ENCODE results near the gene MAP2.
A peak's percentile ranks its signal among the peaks of the same experiment; 100 is the strongest.

Gene MAP2

DNA sequence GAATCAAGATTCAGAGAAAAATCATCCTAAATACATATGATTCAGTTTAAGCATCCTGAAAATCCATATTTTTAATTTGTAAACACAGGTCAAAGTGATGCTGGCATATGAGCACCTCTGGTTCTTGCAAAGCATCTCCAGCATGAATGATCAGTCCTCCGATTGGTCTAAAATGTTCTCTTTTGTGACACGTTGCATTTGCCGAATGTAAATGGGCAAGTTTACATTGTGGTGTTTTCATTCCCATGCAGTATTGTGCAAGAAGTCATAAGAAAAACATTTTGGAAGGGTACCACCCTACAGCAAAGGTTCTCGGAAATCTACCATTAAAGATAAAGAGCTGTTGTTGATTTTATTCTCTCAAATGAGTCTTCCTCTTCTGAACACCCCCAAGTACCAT is 239.8 kb downstream of the MAP2 start:
- no peak for ATAC-seq

DNA sequence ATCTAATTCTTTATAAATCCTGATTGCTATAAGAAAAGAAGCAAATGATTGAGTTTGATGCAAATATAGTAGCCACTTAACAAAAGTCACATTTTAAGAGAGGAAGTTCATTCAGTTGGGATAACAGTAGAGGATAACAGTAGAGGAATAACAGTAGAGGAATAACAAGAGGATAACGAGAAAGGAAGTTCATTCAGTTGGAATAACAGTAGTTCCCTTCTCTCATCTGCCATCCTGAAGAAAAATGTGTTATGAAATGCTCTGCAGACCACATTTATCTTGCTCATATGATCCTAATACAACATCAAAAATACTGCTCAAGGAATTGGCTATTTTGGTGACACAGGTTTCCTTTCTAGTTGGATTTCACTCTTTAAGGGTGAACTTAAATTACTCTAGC is 242.4 kb downstream of the MAP2 start:
- ATAC-seq: no peak

DNA sequence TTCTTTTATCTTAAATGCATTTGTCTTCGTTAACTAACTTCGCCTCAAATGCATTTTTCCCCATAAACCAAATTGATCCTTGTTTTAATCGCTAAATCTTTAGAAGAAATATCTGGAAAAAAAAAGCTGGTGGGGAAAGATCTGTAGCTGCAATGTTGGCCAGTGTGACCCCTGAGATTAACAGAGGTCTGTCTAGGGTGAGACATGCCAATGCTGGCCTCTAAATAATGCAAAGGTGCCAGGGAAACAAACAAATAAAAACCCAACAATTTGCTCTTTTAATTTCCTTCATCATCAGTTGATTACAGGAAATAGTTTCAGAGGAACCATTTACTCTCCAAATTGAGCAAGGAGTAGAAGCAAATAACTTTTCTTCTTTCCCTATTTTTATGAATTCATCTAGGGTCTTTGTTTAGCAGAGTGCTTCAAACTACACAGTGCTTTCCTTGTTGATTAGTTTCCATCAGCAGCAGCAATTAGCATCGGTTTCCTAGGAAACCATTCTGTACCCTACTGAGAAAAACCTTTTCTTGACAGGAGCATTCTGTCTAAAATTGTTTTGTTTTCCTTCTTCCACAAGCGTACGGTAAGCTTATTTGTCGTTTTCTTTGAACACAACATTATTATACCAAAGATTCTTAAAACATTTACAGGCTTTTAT is 247.3 kb downstream of the MAP2 start:
- ATAC-seq: no peak

DNA sequence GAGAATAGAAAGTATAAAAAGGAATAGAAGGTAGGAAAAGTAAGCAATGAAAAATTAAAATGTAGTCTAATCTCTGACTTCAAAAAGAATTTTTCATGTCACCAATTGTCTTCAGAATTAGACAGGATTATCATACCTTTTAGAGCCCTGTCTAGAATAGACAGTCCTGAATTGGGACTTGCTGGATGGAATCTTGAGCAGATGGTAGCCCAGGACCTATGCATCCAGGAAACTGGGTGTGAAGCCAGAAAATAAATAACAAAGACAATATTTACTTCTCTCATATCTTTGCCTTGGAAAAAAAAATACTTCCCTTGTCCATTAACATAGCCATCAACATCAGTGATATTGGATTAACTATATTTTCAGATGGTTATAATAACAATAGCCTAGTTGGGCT is 250.0 kb downstream of the MAP2 start:
- ATAC-seq: no peak

DNA sequence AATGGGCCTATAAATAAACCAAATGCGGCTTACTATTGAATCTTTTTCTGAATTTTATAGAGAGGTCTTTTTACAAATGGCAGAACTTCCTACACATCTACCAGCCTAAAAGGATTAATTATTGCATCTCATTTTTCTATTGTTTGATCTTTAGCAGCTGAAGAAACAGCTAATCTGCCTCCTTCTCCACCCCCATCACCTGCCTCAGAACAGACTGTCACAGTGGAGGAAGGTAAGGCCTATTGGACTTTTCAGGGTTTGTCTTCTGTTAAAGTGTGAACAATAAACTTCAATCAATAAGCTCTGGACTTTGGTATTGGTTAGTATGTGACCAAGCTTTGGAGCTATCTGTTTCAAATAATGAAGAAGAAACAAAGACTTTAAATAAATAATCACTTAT is 256.7 kb downstream of the MAP2 start:
- ATAC-seq: no peak

DNA sequence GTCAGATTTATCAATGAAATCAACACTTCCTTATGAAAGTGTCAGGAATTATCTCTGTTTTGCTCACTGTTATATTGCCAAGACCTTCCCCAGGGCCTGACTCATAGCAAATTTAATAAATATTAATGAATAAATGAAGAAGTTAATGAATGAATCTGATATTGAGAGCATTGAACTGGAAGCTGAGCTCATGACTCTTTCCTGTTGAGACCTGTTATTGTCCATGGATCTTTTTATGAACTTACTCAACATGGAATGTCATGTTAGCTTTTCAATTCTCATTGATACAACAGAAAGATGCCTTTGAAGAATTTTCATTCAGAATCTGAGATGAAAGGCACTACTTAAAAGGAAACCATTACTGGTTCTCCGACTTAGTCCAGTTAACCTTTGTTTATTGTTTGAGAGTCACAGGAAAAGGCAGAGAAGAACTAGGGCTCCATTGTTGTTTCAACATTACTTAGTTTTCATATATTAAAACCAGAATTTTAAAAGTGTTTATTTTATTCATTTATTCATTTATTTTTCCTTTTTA is 257.4 kb downstream of the MAP2 start:
- no peak for ATAC-seq

DNA sequence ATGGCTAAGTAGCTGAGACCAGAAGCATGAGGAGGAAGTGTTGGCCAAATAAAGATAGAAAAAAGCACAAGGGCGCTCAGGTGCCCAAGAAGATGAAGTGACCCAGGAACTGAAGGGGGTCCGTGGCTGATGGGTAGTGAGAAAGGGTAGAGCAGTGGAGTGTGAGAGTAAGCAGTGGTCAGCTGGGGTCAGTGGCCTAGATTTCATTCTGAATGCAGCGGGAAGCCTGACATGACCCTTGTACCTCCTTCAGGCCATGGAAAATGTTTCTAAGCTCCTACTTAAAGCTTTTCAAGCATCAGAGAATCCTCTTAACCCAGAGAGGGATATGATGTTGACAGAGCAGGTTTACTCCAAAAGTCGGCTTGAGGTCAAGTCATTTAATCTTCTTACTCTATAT is 258.8 kb downstream of the MAP2 start:
- no peak for ATAC-seq

DNA sequence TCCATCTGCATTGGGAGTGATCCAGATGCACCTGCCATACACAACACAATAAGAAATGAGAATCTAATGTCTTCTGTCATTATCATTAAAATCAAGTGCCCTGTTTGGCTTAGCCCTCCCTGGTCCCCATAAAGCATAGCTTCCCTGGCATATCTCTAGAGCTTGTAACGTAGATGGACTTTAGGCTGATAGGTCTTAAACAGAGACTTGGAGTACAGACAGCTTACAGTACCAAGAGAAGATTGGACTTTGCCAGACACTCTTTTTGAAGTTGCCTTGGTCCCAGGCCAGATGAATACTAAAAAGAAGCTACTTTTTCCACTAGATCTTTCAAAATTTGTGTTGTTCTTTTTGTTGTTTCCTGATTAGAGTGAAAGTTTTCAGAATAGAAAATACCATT is 261.5 kb downstream of the MAP2 start:
- no peak for ATAC-seq

DNA sequence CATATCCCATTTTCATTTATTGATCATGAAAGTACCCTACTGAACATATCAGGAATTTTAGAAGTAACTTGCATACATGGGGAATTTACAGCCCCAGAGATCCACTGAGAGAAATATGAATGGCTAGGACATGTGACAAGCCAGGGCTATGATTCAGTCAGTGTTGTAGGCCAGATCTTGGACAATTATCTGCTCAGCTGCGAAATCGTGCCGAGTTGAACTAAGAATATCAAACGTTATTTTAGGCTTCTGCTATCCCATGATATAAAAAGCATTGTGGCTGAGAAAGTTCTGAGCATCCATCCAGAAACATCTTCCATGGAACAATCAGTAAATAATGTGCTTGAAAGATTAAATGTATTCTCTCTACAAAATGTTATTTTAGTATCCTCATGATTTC is 262.1 kb downstream of the MAP2 start:
- ATAC-seq: no peak

DNA sequence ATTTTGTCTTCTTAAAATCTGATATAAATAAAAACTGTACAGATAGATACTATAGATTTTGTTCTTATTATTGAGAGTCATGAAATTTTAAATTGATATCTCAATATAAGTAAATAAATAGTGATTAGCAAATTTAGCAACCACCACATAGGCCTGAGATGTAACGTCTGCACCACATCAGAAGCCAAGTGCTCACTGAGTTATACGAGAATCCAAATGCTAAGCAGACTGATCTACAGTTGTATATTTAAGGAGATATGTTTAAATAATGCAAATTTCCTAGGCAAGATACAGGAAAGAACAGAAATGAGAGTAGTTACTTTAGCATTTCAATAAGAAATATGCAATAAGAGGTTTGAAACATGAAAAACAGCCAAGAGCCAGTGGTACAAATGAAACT is 262.6 kb downstream of the MAP2 start:
- no peak for ATAC-seq

DNA sequence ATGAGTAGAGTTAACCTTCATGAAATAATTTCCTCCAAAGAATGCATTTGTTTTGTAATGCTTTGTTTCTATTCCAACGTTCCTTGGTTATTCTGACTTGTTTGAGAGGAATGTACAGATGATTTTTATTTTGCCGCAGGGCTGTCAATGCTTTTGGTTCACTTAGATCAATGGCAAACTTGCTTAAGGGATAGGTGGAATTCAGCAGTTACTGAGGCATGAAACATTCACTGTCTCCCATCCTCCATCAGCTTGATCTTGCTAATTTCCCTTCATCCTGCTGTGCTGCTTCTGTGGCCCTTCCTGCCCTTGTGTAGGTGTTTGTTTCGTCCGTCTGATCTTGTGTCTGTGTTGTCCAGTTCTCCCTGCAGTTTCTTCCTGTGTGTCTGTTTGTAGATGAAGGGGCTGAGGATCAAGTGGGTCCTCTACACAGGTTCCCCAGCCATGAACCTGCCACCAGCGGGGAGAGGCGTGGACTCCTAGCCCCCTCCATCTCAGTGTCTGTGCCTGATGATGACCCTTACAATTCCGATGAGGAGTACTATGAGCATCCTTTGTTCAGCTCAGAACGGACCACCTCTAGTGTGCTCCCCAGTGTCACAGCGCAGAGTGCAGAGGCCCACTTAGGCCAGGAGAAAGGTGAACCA is 263.6 kb downstream of the MAP2 start:
- no peak for ATAC-seq

DNA sequence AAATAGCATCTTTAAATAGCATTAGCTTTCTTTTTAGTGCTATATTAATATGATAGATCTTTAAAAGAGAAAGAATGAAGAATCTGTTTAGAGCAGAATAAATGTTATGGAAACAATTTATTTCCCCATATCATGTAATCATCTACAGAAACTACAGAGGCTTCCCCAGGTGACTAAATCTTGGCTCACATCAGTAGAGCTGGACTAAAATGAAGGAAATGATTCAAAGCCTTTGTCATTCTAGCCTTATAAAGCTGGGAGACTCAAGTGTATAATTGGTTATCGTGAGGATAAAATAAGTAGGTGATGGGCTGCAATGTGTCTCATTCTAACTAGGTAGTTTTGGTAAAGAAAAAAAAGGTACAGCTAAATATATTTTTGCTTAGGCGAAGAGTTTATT is 264.5 kb downstream of the MAP2 start:
- no peak for ATAC-seq

DNA sequence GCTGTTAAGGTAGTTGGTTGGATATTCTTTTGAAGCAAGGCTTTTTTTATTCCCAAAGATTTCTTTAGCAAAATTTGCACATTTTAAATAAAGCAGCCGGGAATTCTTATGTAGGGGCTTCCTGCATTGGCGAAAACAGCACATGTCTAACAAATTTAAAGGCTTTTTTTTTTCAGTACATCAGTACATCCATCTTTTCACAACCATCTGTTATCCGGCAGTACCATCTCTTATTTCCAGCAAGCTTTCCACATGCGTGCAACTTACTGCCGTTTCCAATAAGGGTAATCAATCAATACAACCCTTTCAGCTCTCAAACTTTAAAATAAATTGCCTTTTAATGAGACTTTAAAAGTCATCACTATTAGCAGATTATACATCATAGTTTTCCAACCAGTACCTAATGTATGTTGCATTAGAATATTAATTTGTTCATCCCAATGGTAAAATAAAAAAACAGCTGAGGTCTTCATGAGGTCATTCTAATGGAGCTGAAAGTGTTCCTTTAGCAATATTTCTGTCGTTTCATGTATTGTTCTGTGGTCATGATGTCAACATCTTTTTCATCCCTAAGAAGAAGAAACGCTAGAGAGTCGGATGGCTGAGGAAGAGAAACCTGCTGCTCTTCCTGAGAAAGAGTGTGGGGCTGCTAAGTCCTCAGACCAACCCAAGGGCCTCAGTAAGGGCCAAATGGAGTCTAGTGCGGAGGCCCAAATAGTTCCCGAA is 266.3 kb downstream of the MAP2 start:
- ATAC-seq: no peak

DNA sequence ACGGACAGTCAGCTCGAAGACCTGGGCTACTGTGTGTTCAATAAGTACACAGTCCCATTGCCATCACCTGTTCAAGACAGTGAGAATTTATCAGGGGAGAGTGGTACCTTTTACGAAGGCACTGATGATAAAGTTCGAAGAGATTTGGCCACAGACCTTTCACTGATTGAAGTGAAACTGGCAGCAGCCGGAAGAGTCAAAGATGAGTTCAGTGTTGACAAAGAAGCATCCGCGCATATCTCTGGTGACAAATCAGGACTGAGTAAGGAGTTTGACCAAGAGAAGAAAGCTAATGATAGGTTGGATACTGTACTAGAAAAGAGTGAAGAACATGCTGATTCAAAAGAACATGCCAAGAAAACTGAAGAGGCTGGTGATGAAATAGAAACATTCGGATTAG is 270.9 kb downstream of the MAP2 start:
- ATAC-seq: no peak

DNA sequence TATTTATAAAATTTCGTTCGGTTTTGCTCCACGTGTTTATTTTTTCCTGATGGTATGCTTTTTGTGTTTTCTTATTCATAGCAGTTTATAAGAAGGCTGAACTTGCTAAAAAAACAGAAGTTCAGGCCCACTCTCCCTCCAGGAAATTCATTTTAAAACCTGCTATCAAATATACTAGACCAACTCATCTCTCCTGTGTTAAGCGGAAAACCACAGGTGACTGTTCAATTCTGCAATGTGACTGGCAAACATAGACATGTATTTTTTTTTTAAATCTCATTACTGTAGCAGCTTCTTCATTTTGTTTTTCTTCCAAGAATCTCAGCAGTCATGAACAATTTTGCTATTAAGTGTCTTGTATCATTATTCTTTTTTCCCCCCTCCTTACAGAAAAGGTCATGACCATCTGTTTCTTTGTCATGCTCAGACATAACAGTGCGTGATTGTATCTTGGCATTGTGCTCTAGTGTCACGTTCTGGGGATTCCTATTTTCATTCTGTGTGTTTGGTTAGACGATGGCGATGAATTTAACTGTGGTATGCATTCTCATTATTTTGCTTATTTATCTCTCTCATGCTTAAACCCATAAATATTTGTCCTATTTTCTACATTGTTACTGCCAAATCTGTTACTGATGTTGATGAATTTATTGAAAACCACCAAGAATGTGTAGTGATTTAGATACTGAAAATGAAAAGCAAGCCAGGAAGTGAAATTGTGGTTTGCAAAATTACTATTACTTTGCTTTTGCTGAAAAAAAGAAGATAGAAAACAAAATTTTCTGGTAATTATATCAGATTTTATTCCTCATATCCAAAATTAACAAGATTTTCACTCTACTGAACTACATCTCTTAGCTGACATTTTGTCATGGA is 273.2 kb downstream of the MAP2 start:
- peak; percentile 25 to 71 for ATAC-seq

DNA sequence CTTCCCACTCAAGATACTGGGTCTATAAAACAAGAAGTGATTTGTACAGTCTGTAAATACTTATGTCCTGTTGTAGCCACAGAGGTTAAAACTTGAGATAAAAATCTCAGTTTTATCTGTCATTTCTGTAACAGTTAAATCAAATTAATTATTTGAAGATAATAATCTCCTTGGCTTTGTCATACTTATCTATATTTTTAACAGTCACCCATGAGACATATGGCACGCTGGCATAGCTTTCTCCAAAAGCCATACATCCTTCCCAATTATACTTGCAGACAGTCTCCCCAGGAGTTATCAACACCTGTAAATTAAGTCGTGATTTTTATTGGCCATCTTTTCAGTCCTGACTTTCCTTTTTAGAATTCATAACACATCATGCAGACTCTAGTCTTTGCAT is 278.9 kb downstream of the MAP2 start:
- ATAC-seq: no peak

DNA sequence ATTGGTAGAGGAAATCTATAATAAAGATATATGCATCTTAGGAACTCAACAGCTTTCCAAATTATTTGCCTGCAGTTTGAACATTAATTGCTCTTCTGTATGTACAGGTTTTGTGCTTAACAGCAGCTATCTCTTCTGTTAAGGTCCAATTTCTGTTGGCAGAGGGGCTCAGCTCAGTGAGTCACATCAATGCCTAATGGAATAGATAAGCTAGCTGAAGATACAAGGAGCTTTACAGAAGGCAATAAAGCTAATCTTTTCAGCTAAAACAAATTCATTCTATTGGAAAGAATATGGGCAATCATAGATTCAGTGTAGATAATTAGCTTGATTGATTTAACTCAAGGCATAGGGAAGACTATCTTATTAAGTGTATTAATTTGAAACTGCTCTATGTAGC is 289.4 kb downstream of the MAP2 start:
- ATAC-seq: no peak

DNA sequence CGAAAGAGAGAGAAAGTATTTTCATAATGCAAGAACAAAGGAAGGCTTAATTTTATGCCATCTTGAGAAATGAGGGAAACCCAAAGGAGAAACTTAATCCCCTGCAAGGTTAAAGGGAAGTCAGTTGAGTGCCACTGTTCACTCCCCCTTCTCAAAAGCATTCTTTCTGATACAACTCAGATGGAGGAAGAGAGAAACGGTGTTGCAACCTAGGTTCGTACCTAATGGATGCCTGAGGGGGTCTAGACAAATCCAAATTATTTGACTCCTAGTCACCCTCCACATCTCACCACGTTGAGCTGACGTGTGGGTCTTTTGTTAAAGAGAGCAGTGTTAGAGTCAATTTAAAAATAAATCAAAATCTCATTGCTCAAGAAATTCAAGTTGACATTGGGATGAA is 295.2 kb downstream of the MAP2 start:
- no peak for ATAC-seq

DNA sequence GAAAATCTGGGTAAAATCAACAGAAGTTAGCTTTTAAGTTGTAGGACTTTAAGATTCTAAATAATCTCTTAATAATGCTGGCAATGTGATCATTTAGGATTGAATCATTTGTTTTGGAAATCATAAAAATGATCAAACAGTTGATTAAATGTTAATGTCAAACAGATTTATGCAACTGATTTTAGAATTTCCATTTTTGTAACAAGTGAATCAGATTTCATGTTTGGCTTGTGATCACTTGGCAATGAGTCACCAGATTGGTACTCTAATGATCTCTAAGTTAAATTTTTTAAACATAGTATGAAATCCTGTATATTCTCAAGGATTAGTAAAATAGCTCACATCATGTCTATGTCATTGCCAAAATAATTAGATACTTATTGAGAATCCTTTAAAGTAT is 297.6 kb downstream of the MAP2 start:
- no peak for ATAC-seq

DNA sequence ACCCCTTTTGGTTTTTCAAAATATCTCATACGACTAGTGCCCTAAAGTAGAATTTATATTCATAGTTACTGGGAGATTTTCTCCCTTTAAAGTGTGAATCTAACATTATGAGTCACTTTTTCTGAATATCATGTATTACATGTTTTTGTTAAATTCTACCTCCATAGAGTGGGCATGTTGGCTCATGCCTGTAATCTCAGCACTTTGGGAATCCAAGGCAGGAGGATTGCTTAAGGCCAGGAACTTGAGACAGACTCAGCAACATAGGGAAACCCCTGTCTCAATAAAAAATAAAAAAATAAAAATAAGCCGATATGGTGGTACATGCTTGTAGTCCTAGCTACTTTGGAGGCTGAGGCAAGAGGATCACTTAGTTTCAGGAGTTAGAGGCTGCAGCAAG is 302.5 kb downstream of the MAP2 start:
- no peak for ATAC-seq

DNA sequence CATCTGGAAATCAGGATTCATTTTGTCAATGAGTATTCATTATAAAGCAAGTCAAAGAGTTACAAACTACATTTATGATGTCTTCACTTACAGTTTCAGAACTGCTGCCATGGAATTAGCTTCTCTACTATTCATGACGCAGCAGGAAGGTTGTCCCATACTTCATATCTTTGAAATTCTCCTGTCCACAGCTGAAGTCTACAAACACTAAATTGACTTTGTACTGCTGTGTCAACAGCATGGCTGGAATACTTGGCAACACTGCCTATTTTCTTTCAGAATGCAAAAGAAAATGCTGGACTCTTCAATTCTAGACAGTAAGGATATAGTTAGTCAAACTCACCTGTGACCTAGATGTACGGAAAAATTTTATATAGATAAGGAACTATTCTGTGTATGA is 303.2 kb downstream of the MAP2 start:
- no peak for ATAC-seq

DNA sequence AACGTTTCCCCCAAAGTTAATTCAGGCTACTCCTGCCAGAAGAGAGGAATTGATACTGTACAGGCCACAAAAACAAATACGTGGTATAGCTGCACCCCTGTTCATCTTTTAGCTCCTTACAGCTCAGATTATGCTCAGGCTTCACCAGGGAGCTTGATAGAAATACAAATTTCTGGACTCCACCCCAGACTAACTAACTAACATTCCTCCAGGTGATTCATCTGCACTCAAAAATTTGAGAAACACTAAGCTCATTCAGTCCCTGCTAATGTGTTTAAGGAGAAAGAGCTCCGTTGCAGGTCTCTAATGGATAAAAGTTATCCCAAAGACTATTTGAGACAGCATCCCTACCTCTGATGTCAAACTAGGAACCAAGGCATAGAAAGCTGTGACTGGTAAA is 311.0 kb downstream of the MAP2 start:
- no peak for ATAC-seq

DNA sequence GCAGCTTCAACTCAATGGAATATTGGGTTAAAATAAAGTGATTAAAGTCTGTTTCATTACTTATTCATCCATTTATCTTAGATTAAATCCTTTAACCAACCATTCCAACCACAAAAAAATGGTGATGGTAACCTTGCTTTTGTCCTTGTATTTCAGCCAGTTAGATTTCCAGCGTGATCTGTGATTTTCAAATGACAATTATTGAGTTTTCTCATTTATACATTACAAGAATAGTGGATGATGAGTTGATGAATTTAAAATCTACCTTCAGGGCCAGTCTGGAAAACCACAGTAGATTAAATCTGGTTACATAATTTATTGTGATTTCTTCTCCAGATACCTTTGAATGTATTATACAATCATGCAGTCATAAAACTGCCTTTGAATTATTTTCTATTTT is 318.1 kb downstream of the MAP2 start:
- ATAC-seq: no peak

Data from activated CD4-positive, CD25-positive, alpha-beta regulatory T cell treated with anti-CD3 and anti-CD28 coated beads, Interleukin-2, amount 50 U/mL, for 24 hours (primary cell).